ENCODE data around the gene TDP1. TPM values are rescaled to one million over a fixed set of nuclear protein-coding genes. Genes with fewer than 3 reads are reported as not detected.

The TDP1 gene
- total RNA-seq, 1 experiment from 2014 or later = 42.9 TPM

DNA sequence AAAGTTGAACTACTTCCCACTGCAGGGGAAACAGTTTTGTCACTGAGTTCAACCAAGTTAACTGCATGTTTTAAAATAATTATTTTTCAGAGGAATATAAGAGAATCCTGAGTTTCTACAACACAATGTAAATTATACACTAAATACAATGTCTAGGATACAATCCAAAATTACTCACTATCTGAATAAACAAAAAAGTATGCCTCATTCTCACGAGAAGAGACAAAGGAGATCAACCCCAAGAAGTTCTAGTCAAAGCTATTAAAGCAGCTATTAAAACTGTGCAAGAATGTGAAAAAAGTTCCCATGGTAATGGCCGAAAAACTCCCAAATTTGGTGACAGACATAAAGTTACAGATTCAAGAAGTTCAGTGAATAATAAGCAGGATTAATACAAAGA lies 97.3 kb downstream of the TDP1 start:
- CTCF ChIA-PET = no interaction called here
- Histone ChIP-seq H4K20me1 (ENCODE audit: low read length) (no peaks in the 10 kb centered on the region), H3K9me2 (replicated peaks; ENCODE audit: low read length) (no peaks in the 10 kb centered on the region), H3K79me2 (ENCODE audit: low read length) (no peaks in the 10 kb centered on the region), H3K27me3 (ENCODE audit: low read length) (no peaks in the 10 kb centered on the region), H3K4me2 (ENCODE audit: low read length) (peak overlapping the region; percentile 64), H3K4me1 (ENCODE audit: insufficient read depth, low read length) (peaks cover 16% of the 10 kb centered on the region), H3K4me3 (ENCODE audit: low read length) (peak overlapping the region; percentile 36; the same call in 1 of the 2 replicates), H3F3A (ENCODE audit: low read length, unreplicated experiment) (no peaks in the 10 kb centered on the region), H3K27ac (ENCODE audit: low read length) (peak overlapping the region; percentile 63), H3K36me3 (ENCODE audit: low read depth, low read length) (no peaks in the 10 kb centered on the region), H3K9me3 (ENCODE audit: low read length) (no peaks in the 10 kb centered on the region), H3K9ac (ENCODE audit: low read length) (no peak overlapping the region; the same call in 1 of the 2 replicates), H2AFZ (ENCODE audit: low read length) (peak overlapping the region; percentile 8; the same call in 1 of the 2 replicates)
- peak; percentile 89 for ATAC-seq
- DNase-seq = peak; percentile 61
- no TSS peak for BruUV-seq (replicated peaks)
- TF ChIP-seq EZH2phosphoT487 (IDR thresholded peaks at IDR 0.05; ENCODE audit: borderline replicate concordance, low read length) (no peak), EZH2 (IDR thresholded peaks at IDR 0.05; ENCODE audit: low read length, unreplicated experiment) (no peak)
- TF ChIP-seq, protein P1, sequence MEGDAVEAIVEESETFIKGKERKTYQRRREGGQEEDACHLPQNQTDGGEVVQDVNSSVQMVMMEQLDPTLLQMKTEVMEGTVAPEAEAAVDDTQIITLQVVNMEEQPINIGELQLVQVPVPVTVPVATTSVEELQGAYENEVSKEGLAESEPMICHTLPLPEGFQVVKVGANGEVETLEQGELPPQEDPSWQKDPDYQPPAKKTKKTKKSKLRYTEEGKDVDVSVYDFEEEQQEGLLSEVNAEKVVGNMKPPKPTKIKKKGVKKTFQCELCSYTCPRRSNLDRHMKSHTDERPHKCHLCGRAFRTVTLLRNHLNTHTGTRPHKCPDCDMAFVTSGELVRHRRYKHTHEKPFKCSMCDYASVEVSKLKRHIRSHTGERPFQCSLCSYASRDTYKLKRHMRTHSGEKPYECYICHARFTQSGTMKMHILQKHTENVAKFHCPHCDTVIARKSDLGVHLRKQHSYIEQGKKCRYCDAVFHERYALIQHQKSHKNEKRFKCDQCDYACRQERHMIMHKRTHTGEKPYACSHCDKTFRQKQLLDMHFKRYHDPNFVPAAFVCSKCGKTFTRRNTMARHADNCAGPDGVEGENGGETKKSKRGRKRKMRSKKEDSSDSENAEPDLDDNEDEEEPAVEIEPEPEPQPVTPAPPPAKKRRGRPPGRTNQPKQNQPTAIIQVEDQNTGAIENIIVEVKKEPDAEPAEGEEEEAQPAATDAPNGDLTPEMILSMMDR (conservative IDR thresholded peaks at IDR 0.05; ENCODE audit: low read depth, low read length) = no peak
- intact Hi-C loops (cut with micrococcal nuclease) = loop anchor here (2.0 to 5.0 kb wide), 2 partner anchors 30 to 39 kb away; no protein-coding TSS in a partner anchor
- POLR2A ChIA-PET (ENCODE audit: unreplicated experiment) = no interaction called here

DNA sequence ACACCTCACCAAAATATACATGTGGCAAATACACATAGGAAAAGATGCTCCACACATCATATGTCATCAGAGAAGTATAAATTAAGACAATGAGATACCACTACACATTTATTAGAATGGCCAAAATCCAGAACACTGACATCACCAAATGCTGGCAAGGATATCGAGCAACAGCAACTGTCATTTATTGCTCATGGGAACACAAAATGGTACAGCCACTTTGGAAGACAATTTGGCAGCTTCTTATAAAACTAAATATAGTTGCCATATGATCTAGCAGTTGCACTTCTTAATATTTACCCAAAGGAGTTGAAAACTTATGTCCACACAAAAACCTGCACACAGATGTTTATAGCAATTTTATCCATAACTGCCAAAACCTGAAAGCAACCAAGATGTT lies 99.1 kb downstream of the TDP1 start:
- Histone ChIP-seq H3K4me3 (ENCODE audit: low read length) (no peak overlapping the region), H3K36me3 (ENCODE audit: low read depth, low read length) (no peaks in the 10 kb centered on the region), H3K27me3 (ENCODE audit: low read length) (no peaks in the 10 kb centered on the region; the same call in 1 of the 2 replicates), H3F3A (ENCODE audit: low read length, unreplicated experiment) (no peaks in the 10 kb centered on the region), H3K4me1 (ENCODE audit: insufficient read depth, low read length) (peaks cover 16% of the 10 kb centered on the region), H3K9ac (ENCODE audit: low read length) (no peak overlapping the region), H3K27ac (ENCODE audit: low read length) (no peak overlapping the region), H3K9me2 (replicated peaks; ENCODE audit: low read length) (no peaks in the 10 kb centered on the region), H3K4me2 (ENCODE audit: low read length) (no peak overlapping the region), H2AFZ (ENCODE audit: low read length) (no peak overlapping the region), H3K9me3 (ENCODE audit: low read length) (no peaks in the 10 kb centered on the region), H3K79me2 (ENCODE audit: low read length) (no peaks in the 10 kb centered on the region), H4K20me1 (ENCODE audit: low read length) (no peaks in the 10 kb centered on the region)
- intact Hi-C loops (cut with micrococcal nuclease) = loop anchor here (5.0 kb wide), 1 partner anchor 37 kb away; no protein-coding TSS in a partner anchor
- no peak for DNase-seq
- TF ChIP-seq EZH2 (IDR thresholded peaks at IDR 0.05; ENCODE audit: low read length, unreplicated experiment) = no peak
- TF ChIP-seq EZH2phosphoT487 (IDR thresholded peaks at IDR 0.05; ENCODE audit: borderline replicate concordance, low read length) = no peak
- TF ChIP-seq, protein P1 (conservative IDR thresholded peaks at IDR 0.05; ENCODE audit: low read depth, low read length) = no peak
- no peak for ATAC-seq
- no TSS peak for BruUV-seq (replicated peaks)
- ChIA-PET CTCF (no interaction called here), POLR2A (ENCODE audit: unreplicated experiment) (no interaction called here)

DNA sequence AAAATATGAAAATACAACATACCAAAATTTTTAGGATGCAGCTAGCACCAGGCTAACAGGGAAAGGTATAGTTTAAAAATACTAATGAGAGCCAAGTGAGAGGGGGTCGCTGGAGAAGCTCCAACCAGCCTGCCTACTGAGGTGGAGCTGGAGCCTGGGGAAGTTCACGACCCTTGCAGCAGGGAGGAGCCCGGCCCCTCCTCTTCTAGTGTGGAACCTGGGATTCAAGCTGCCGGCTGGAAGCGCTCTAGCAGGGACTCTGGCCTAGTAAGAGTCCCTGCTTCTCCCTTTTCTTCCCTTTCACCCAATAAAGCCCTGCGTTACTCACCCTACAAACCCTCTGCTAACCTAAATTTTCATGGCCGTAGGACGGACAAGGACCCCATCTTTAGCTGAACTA lies 101.1 kb downstream of the TDP1 start:
- BruUV-seq (replicated peaks) = no TSS peak
- Histone ChIP-seq H3K9ac (ENCODE audit: low read length) (no peak overlapping the region), H4K20me1 (ENCODE audit: low read length) (no peaks in the 10 kb centered on the region), H3F3A (ENCODE audit: low read length, unreplicated experiment) (no peaks in the 10 kb centered on the region), H3K4me2 (ENCODE audit: low read length) (no peak overlapping the region), H3K27me3 (ENCODE audit: low read length) (peaks cover 8% of the 10 kb centered on the region), H3K36me3 (ENCODE audit: low read depth, low read length) (no peaks in the 10 kb centered on the region), H3K27ac (ENCODE audit: low read length) (no peak overlapping the region), H3K4me1 (ENCODE audit: insufficient read depth, low read length) (peaks cover 16% of the 10 kb centered on the region), H3K9me2 (replicated peaks; ENCODE audit: low read length) (no peaks in the 10 kb centered on the region), H3K79me2 (ENCODE audit: low read length) (no peaks in the 10 kb centered on the region), H3K4me3 (ENCODE audit: low read length) (no peak overlapping the region), H2AFZ (ENCODE audit: low read length) (no peak overlapping the region), H3K9me3 (ENCODE audit: low read length) (no peaks in the 10 kb centered on the region)
- DNase-seq (no peak), ATAC-seq (no peak)
- POLR2A ChIA-PET (ENCODE audit: unreplicated experiment) = no interaction called here
- CTCF ChIA-PET = no interaction called here
- intact Hi-C loops (cut with micrococcal nuclease) = no loop called here
- TF ChIP-seq EZH2phosphoT487 (IDR thresholded peaks at IDR 0.05; ENCODE audit: borderline replicate concordance, low read length) (no peak), EZH2 (IDR thresholded peaks at IDR 0.05; ENCODE audit: low read length, unreplicated experiment) (no peak)
- TF ChIP-seq, protein P1 (conservative IDR thresholded peaks at IDR 0.05; ENCODE audit: low read depth, low read length) = no peak

Measured in PC-3 (cell line).